Keratinocyte (primary cell): ENCODE measurements around the gene PDE11A. TPM values are rescaled to one million over a fixed set of nuclear protein-coding genes. Genes with fewer than 3 reads are reported as not detected.

Source experiments
- DNase-seq: peaks from one replicate; pipeline ENCODE4 v3.0.0-alpha.2; 2011; ENCODE audit warnings: low read depth, missing footprints, low spot score
- FAIRE-seq: peaks from 2 replicates; lab custom pipeline; 2011; peaks lifted over from hg19 to GRCh38; lab: Jason Lieb, UNC
- H2AFZ ChIP-seq: 2 replicates; pipeline ENCODE4 v1.6.0; 2012; ENCODE audit warnings: low read length, control low read depth, inconsistent platforms; ENCODE audit not compliant: control insufficient read depth
- H3K27ac ChIP-seq: 2 replicates; pipeline ENCODE4 v1.5.1; 2011; ENCODE audit warnings: low read length; ENCODE audit not compliant: control insufficient read depth, insufficient read depth
- H3K27me3 ChIP-seq: 3 replicates; pipeline ENCODE4 v1.6.0; 2011; ENCODE audit warnings: low read length; ENCODE audit not compliant: control insufficient read depth, insufficient read depth; ENCODE audit errors: extremely low read depth
- H3K36me3 ChIP-seq, 2 experiments: 2 replicates in 1 of 2; 3 replicates in 1 of 2; pipeline ENCODE4 v1.5.1; 2011; ENCODE audit warnings: low read length in 2 of 2, mild to moderate bottlenecking in 1 of 2; ENCODE audit not compliant: control insufficient read depth in 2 of 2, insufficient read depth in 2 of 2; ENCODE audit errors: extremely low read depth in 1 of 2
- H3K4me1 ChIP-seq: 3 replicates; pipeline ENCODE4 v1.5.1; 2011; ENCODE audit warnings: low read length; ENCODE audit not compliant: control insufficient read depth, insufficient read depth; ENCODE audit errors: extremely low read depth
- H3K4me2 ChIP-seq: 3 replicates; pipeline ENCODE4 v1.6.0; 2011; ENCODE audit warnings: low read depth, low read length; ENCODE audit not compliant: control insufficient read depth, insufficient read depth; ENCODE audit errors: extremely low read depth
- H3K4me3 ChIP-seq, 3 experiments: fragments of 200-600 bp in 1 of 3; sonication (generic) in 1 of 3; 2 replicates in 2 of 3; 3 replicates in 1 of 3; pipeline ENCODE4 v1.5.1; 2011 to 2016; ENCODE audit warnings: low read length in 3 of 3, mild to moderate bottlenecking in 3 of 3, control low read depth in 2 of 3, inconsistent platforms in 1 of 3, low read depth in 1 of 3, mixed read lengths in 1 of 3, mixed run types in 1 of 3, moderate library complexity in 1 of 3; ENCODE audit not compliant: control insufficient read depth in 2 of 3, insufficient read depth in 2 of 3; ENCODE audit errors: extremely low read depth in 1 of 3
- H3K79me2 ChIP-seq: 2 replicates; pipeline ENCODE4 v1.6.0; 2012; ENCODE audit warnings: low read length; ENCODE audit not compliant: control insufficient read depth, insufficient read depth
- H3K9ac ChIP-seq: 3 replicates; pipeline ENCODE4 v1.6.0; 2011; ENCODE audit warnings: low read length; ENCODE audit not compliant: control insufficient read depth, insufficient read depth; ENCODE audit errors: extremely low read depth
- H3K9me1 ChIP-seq: 3 replicates; pipeline ENCODE4 v1.6.0; 2011; ENCODE audit warnings: low read length; ENCODE audit not compliant: control insufficient read depth, insufficient read depth; ENCODE audit errors: extremely low read depth
- H3K9me3 ChIP-seq: 2 replicates; pipeline ENCODE4 v1.5.1; 2012; ENCODE audit warnings: low read depth, low read length; ENCODE audit not compliant: control insufficient read depth
- H4K20me1 ChIP-seq: 3 replicates; pipeline ENCODE4 v1.6.0; 2011; ENCODE audit warnings: low read length; ENCODE audit not compliant: control insufficient read depth, insufficient read depth; ENCODE audit errors: extremely low read depth
- EZH2 ChIP-seq: IDR thresholded peaks from one replicate; pipeline ENCODE4 v1.6.1; 2012; ENCODE audit warnings: inconsistent platforms, mild to moderate bottlenecking, low read length, moderate library complexity
- dilution Hi-C: fragments of 300-500 bp; cut with MboI; formaldehyde crosslinking; loops from one replicate; pipeline ENCODE4 v1.7.0; 2020; ENCODE audit warnings: low sequenced_read_pairs; ENCODE audit not compliant: extremely low pct_ligation_motif_present
- polyA plus RNA-seq, 5 experiments: library from polyadenylated mRNA; depleted of rRNA in 3 of 5; stranded (reverse) in 3 of 5; stranded (forward) in 1 of 5; unstranded in 1 of 5; fragments of >200 nt; gene quantifications; 1 replicate in 1 of 5; 2 replicates in 3 of 5; 3 replicates in 1 of 5; pipeline versions ENCODE4 v1.2.1 to v1.2.3, GENCODE V29; 2011 to 2012; ENCODE audit warnings: missing spikeins in 2 of 5, low read depth in 1 of 5, low replicate concordance in 1 of 5
- TF ChIP-seq, protein P1 (sequence below), 3 experiments: IDR thresholded peaks in 1 of 3; conservative IDR thresholded peaks in 1 of 3; optimal IDR thresholded peaks in 1 of 3; 2 replicates in 2 of 3; 3 replicates in 1 of 3; pipeline versions ENCODE3 to v1.5.1; 2011; ENCODE audit warnings: low read length in 3 of 3, mild to moderate bottlenecking in 3 of 3, moderate library complexity in 2 of 3, control low read depth in 1 of 3, inconsistent platforms in 1 of 3; ENCODE audit not compliant: insufficient read depth in 2 of 3; ENCODE audit errors: extremely low read depth in 1 of 3

The PDE11A gene
- polyA plus RNA-seq, 1 donor (not counting 4 experiments of a cell fraction or from before 2014, with no cell fraction given) = 0.01 TPM

DNA sequence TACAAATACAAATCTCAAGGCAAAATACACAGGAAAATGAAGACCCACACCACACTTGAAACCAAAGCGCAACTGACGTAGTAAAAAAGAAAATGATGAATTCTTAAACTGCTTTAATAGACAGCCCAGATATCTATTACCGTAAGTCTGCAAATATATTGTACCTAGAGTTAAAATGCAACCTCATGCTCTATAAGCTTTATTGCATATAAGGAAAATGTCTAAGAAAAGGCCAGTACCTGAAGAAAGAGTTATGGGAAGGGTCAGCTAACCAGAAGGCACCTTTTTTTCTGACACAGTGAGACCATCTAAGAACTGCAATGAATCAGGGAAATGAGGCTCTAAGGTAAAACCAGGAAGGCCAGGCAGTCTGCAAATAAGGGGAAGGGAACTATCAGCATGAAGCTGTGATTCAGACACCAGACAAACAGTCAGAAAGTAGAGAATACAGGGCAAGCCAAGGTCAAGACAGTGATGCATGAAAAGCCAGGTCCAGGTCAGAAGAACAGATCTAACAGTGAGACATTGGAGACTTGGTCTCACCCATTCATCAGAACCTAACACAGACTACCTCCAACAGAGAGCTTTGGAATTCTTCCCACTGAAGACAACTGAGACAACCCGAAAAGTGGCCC lies 46.9 kb downstream of the PDE11A start:
- no peaks in the 10 kb centered on the region for H3K9me3 ChIP-seq
- no peaks in the 10 kb centered on the region for H3K4me1 ChIP-seq
- no peak overlapping the region for H2AFZ ChIP-seq
- H3K36me3 ChIP-seq = no peaks in the 10 kb centered on the region
- no peak overlapping the region for H3K4me2 ChIP-seq
- no peaks in the 10 kb centered on the region for H3K79me2 ChIP-seq
- DNase-seq (no peak), FAIRE-seq (no peak)
- dilution Hi-C loops = no loop called here
- no peaks in the 10 kb centered on the region for H4K20me1 ChIP-seq
- no peaks in the 10 kb centered on the region for H3K27me3 ChIP-seq
- TF ChIP-seq, protein P1, sequence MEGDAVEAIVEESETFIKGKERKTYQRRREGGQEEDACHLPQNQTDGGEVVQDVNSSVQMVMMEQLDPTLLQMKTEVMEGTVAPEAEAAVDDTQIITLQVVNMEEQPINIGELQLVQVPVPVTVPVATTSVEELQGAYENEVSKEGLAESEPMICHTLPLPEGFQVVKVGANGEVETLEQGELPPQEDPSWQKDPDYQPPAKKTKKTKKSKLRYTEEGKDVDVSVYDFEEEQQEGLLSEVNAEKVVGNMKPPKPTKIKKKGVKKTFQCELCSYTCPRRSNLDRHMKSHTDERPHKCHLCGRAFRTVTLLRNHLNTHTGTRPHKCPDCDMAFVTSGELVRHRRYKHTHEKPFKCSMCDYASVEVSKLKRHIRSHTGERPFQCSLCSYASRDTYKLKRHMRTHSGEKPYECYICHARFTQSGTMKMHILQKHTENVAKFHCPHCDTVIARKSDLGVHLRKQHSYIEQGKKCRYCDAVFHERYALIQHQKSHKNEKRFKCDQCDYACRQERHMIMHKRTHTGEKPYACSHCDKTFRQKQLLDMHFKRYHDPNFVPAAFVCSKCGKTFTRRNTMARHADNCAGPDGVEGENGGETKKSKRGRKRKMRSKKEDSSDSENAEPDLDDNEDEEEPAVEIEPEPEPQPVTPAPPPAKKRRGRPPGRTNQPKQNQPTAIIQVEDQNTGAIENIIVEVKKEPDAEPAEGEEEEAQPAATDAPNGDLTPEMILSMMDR (optimal IDR thresholded peaks at IDR 0.05 in 1 of 3, IDR thresholded peaks at IDR 0.05 in 1 of 3, conservative IDR thresholded peaks at IDR 0.05 in 1 of 3; ENCODE audit: extremely low read depth in 1 of 3, insufficient read depth in 2 of 3, low read length in 3 of 3) = no peak
- no peak for TF ChIP-seq EZH2
- no peak overlapping the region for H3K4me3 ChIP-seq
- no peaks in the 10 kb centered on the region for H3K9me1 ChIP-seq
- H3K27ac ChIP-seq = no peak overlapping the region
- H3K9ac ChIP-seq = no peak overlapping the region

DNA sequence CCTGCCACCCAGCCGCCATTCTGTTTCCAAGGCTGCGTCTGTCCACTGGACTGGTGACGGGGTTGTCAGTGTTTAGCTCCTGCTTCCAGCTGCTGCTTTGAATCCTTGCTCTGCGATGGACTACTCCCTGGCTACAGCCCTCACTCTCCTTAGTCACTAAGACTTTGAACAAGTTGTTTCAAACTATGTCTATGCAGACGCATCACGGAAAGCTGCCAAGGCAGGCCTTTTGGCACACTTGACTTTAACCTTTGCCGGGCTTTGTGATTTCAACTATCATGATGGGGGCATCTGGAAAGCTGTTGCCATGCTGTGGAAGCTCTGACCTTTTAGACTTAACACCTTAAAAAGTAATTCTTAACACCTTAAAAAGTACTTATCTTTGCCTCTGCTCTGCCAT lies 54.4 kb downstream of the PDE11A start:
- Histone ChIP-seq H3K27ac (no peak overlapping the region), H3K9ac (no peak overlapping the region), H3K4me1 (no peaks in the 10 kb centered on the region), H3K4me3 (no peak overlapping the region), H3K9me3 (no peaks in the 10 kb centered on the region), H3K79me2 (no peaks in the 10 kb centered on the region), H3K4me2 (no peak overlapping the region), H4K20me1 (no peaks in the 10 kb centered on the region), H3K27me3 (no peaks in the 10 kb centered on the region), H2AFZ (no peak overlapping the region), H3K36me3 (no peaks in the 10 kb centered on the region), H3K9me1 (no peaks in the 10 kb centered on the region)
- no peak for FAIRE-seq
- dilution Hi-C loops = no loop called here
- no peak for TF ChIP-seq EZH2
- TF ChIP-seq, protein P1 (optimal IDR thresholded peaks at IDR 0.05 in 1 of 3, IDR thresholded peaks at IDR 0.05 in 1 of 3, conservative IDR thresholded peaks at IDR 0.05 in 1 of 3; ENCODE audit: extremely low read depth in 1 of 3, insufficient read depth in 2 of 3, low read length in 3 of 3) = no peak
- no peak for DNase-seq
